GM12873 (cell line): ENCODE measurements around the gene CDC42EP4.

ENCODE experiments used
- CTCF ChIP-seq: IDR thresholded peaks from 2 replicates; pipeline ENCODE4 v1.5.1; 2012; ENCODE audit warnings: low read depth, mild to moderate bottlenecking, moderate library complexity, low read length, control low read depth; ENCODE audit not compliant: insufficient read depth; ENCODE audit errors: missing control alignments

The CDC42EP4 gene

GRCh38 chr17:73336408-73337329 is 24.9 kb upstream of the CDC42EP4 start:
- TF ChIP-seq CTCF, result no peak

GRCh38 chr17:73335591-73336407 is 24.0 kb upstream of the CDC42EP4 start:
- TF ChIP-seq CTCF, result no peak

- TF ChIP-seq CTCF, result no peak
Observed at GRCh38 chr17:73334771-73335513, 23.1 kb upstream of the CDC42EP4 start.

- no peak for TF ChIP-seq CTCF
Observed at GRCh38 chr17:73331060-73331459, 19.3 kb upstream of the CDC42EP4 start.

- no peak for TF ChIP-seq CTCF
Observed at GRCh38 chr17:73327676-73328075, 15.9 kb upstream of the CDC42EP4 start.

GRCh38 chr17:73325527-73325842 is 13.7 kb upstream of the CDC42EP4 start:
- no peak for TF ChIP-seq CTCF
